ENCODE results near the gene STK25. TPM values are rescaled to one million over a fixed set of nuclear protein-coding genes. Genes with fewer than 3 reads are reported as not detected.

Gene STK25
- total RNA-seq, 1 donor from 2014 or later: 192 TPM

- no peak for DNase-seq (ENCODE audit: low spot score in 2 of 2, unreplicated experiment in 2 of 2)
- Mint-ChIP-seq H3K36me3 (peaks cover 9% of the 10 kb centered on the region), H3K4me3 (no peak overlapping the region), H3K27me3 (ENCODE audit: low read depth) (no peaks in the 10 kb centered on the region), H3K27ac (no peak overlapping the region), H3K9me3 (no peaks in the 10 kb centered on the region), H3K4me1 (peaks cover 4% of the 10 kb centered on the region)
- no peak for TF ChIP-seq CTCF (IDR thresholded peaks at IDR 0.05; ENCODE audit: unreplicated experiment)
Observed at GRCh38 chr2:241491549-241492173, 16.7 kb downstream of the STK25 start.

GRCh38 chr2:241490825-241491506 lies 17.4 kb downstream of the STK25 start:
- H3K27me3 Mint-ChIP-seq (ENCODE audit: low read depth): no peaks in the 10 kb centered on the region
- H3K36me3 Mint-ChIP-seq: peaks cover 9% of the 10 kb centered on the region
- DNase-seq (ENCODE audit: low spot score in 2 of 2, unreplicated experiment in 2 of 2): no peak
- H3K27ac Mint-ChIP-seq: no peak overlapping the region
- H3K4me1 Mint-ChIP-seq: peaks cover 4% of the 10 kb centered on the region
- no peak for TF ChIP-seq CTCF (IDR thresholded peaks at IDR 0.05; ENCODE audit: unreplicated experiment)
- H3K9me3 Mint-ChIP-seq: no peaks in the 10 kb centered on the region
- no peak overlapping the region for H3K4me3 Mint-ChIP-seq

- TF ChIP-seq CTCF (IDR thresholded peaks at IDR 0.05; ENCODE audit: unreplicated experiment): no peak
- H3K27me3 Mint-ChIP-seq (ENCODE audit: low read depth): no peaks in the 10 kb centered on the region
- H3K4me3 Mint-ChIP-seq: no peak overlapping the region
- H3K36me3 Mint-ChIP-seq: peaks cover 4% of the 10 kb centered on the region
- no peaks in the 10 kb centered on the region for H3K9me3 Mint-ChIP-seq
- H3K4me1 Mint-ChIP-seq: peaks cover 4% of the 10 kb centered on the region
- no peak overlapping the region for H3K27ac Mint-ChIP-seq
- DNase-seq (ENCODE audit: low spot score in 2 of 2, unreplicated experiment in 2 of 2): no peak
Observed at GRCh38 chr2:241489733-241490680, 18.4 kb downstream of the STK25 start.

GRCh38 chr2:241489088-241489487 lies 19.3 kb downstream of the STK25 start:
- Mint-ChIP-seq H3K27me3 (ENCODE audit: low read depth) (no peaks in the 10 kb centered on the region), H3K36me3 (peaks cover 3% of the 10 kb centered on the region), H3K4me3 (no peak overlapping the region), H3K27ac (no peak overlapping the region), H3K4me1 (peaks cover 4% of the 10 kb centered on the region), H3K9me3 (no peaks in the 10 kb centered on the region)
- no peak for TF ChIP-seq CTCF (IDR thresholded peaks at IDR 0.05; ENCODE audit: unreplicated experiment)
- no peak for DNase-seq (ENCODE audit: low spot score in 2 of 2, unreplicated experiment in 2 of 2)

GRCh38 chr2:241485172-241485911 lies 23.0 kb downstream of the STK25 start:
- Mint-ChIP-seq H3K4me3 (no peak overlapping the region), H3K4me1 (peaks cover 2% of the 10 kb centered on the region), H3K27ac (no peak overlapping the region), H3K9me3 (no peaks in the 10 kb centered on the region), H3K27me3 (ENCODE audit: low read depth) (no peaks in the 10 kb centered on the region), H3K36me3 (no peaks in the 10 kb centered on the region)
- DNase-seq (ENCODE audit: low spot score in 2 of 2, unreplicated experiment in 2 of 2): no peak
- no peak for TF ChIP-seq CTCF (IDR thresholded peaks at IDR 0.05; ENCODE audit: unreplicated experiment)
